NCI-H1092 (cell line): Measurements from ENCODE around the gene MAP4K3.
"Not testable (repeated sequence)": the region's sequence is repeated elsewhere in the genome, so short reads cannot be mapped to it uniquely, and the experiment has no call there.

Source experiments
- DNase-seq: peaks from one replicate; lab custom pipeline; 2025; lab: John Stamatoyannopoulos, UW

Gene MAP4K3

GRCh38 chr2:39408351-39409136 lies 28.5 kb downstream of the MAP4K3 start:
- no peak for DNase-seq

- DNase-seq, result no peak
Measured at GRCh38 chr2:39407516-39408296, 29.4 kb downstream of the MAP4K3 start.

GRCh38 chr2:39405364-39405763 lies 31.7 kb downstream of the MAP4K3 start:
- no peak for DNase-seq

- DNase-seq, result no peak
Measured at GRCh38 chr2:39403311-39403710, 33.8 kb downstream of the MAP4K3 start.

GRCh38 chr2:39401319-39401718 lies 35.8 kb downstream of the MAP4K3 start:
- no peak for DNase-seq

GRCh38 chr2:39399570-39399969 lies 37.5 kb downstream of the MAP4K3 start:
- no peak for DNase-seq

GRCh38 chr2:39395313-39395712 lies 41.8 kb downstream of the MAP4K3 start:
- no peak for DNase-seq

- no peak for DNase-seq
Measured at GRCh38 chr2:39394516-39394961, 42.5 kb downstream of the MAP4K3 start.

GRCh38 chr2:39392672-39393071 lies 44.4 kb downstream of the MAP4K3 start:
- DNase-seq, result no peak

- no peak for DNase-seq
Measured at GRCh38 chr2:39390216-39390615, 46.9 kb downstream of the MAP4K3 start.

- DNase-seq, result no peak
Measured at GRCh38 chr2:39386064-39386463, 51.0 kb downstream of the MAP4K3 start.

GRCh38 chr2:39385172-39385571 lies 51.9 kb downstream of the MAP4K3 start:
- no peak for DNase-seq

GRCh38 chr2:39384071-39384470 lies 53.0 kb downstream of the MAP4K3 start:
- DNase-seq, result not testable (repeated sequence)

- no peak for DNase-seq
Measured at GRCh38 chr2:39383146-39383545, 53.9 kb downstream of the MAP4K3 start.

GRCh38 chr2:39381653-39382052 lies 55.4 kb downstream of the MAP4K3 start:
- DNase-seq, result no peak

- no peak for DNase-seq
Measured at GRCh38 chr2:39380525-39381150, 56.4 kb downstream of the MAP4K3 start.

GRCh38 chr2:39379643-39380524 lies 57.2 kb downstream of the MAP4K3 start:
- peak; percentile 3 for DNase-seq

- DNase-seq, result no peak
Measured at GRCh38 chr2:39378968-39379367, 58.1 kb downstream of the MAP4K3 start.

GRCh38 chr2:39377226-39377939 lies 59.7 kb downstream of the MAP4K3 start:
- no peak for DNase-seq

GRCh38 chr2:39375917-39376316 lies 61.2 kb downstream of the MAP4K3 start:
- no peak for DNase-seq

- no peak for DNase-seq
Measured at GRCh38 chr2:39373181-39373802, 63.8 kb downstream of the MAP4K3 start.
